ENCODE measurements around the gene ACP4.

The ACP4 gene

GRCh38 chr19:50823389-50824042 is 33.3 kb downstream of the ACP4 start, which contains the start of gene KLK1:
Gene KLK1 (minus strand): TSS chr19:50823787. CDS start chr19:50823748, 39 bp downstream.
- no peak for DNase-seq

GRCh38 chr19:50826492-50827240 is 36.5 kb downstream of the ACP4 start:
- no peak for DNase-seq

- DNase-seq: no peak
Observed at GRCh38 chr19:50827476-50827875, 37.3 kb downstream of the ACP4 start.

- no peak for DNase-seq
Observed at GRCh38 chr19:50829801-50830200, 39.6 kb downstream of the ACP4 start.

GRCh38 chr19:50830266-50831025 is 40.2 kb downstream of the ACP4 start:
- DNase-seq: no peak

- DNase-seq: no peak
Observed at GRCh38 chr19:50831026-50831396, 40.8 kb downstream of the ACP4 start.

GRCh38 chr19:50832666-50833065 is 42.5 kb downstream of the ACP4 start:
- no peak for DNase-seq

GRCh38 chr19:50833117-50833801 is 43.0 kb downstream of the ACP4 start, which contains the start of gene KLK15:
Gene KLK15 (minus strand): TSS chr19:50833574. CDS start chr19:50831492, 2,082 bp downstream.
- no peak for DNase-seq

GRCh38 chr19:50833802-50834167 is 43.6 kb downstream of the ACP4 start:
- no peak for DNase-seq

GRCh38 chr19:50835103-50835784 is 45.0 kb downstream of the ACP4 start:
- no peak for DNase-seq

- DNase-seq: peak; percentile 77 to 87
Observed at GRCh38 chr19:50835785-50836542, 45.7 kb downstream of the ACP4 start.

- no peak for DNase-seq
Observed at GRCh38 chr19:50836543-50837195, 46.5 kb downstream of the ACP4 start.

GRCh38 chr19:50837300-50837699 is 47.1 kb downstream of the ACP4 start:
- no peak for DNase-seq

- DNase-seq: no peak
Observed at GRCh38 chr19:50838239-50838638, 48.0 kb downstream of the ACP4 start.

- DNase-seq: no peak
Observed at GRCh38 chr19:50839712-50840655, 49.8 kb downstream of the ACP4 start.

- no peak for DNase-seq
Observed at GRCh38 chr19:50842130-50842529, 51.9 kb downstream of the ACP4 start.

- DNase-seq: no peak
Observed at GRCh38 chr19:50843205-50843604, 53.0 kb downstream of the ACP4 start.

- no peak for DNase-seq
Observed at GRCh38 chr19:50843701-50844221, 53.5 kb downstream of the ACP4 start.

GRCh38 chr19:50844296-50844935 is 54.2 kb downstream of the ACP4 start:
- no peak for DNase-seq
